GM21576 (cell line): ENCODE measurements around the gene GNAO1.
"Not testable (repeated sequence)": the region's sequence is repeated elsewhere in the genome, so short reads cannot be mapped to it uniquely, and the experiment has no call there.

Experiments used
- ATAC-seq: cut with Tn5 transposase; IDR thresholded peaks from one replicate; pipeline ENCODE4 v1.9.1; 2021; ENCODE audit warnings: mild to moderate bottlenecking, moderate library complexity; ENCODE audit not compliant: unreplicated experiment

GNAO1 gene

DNA sequence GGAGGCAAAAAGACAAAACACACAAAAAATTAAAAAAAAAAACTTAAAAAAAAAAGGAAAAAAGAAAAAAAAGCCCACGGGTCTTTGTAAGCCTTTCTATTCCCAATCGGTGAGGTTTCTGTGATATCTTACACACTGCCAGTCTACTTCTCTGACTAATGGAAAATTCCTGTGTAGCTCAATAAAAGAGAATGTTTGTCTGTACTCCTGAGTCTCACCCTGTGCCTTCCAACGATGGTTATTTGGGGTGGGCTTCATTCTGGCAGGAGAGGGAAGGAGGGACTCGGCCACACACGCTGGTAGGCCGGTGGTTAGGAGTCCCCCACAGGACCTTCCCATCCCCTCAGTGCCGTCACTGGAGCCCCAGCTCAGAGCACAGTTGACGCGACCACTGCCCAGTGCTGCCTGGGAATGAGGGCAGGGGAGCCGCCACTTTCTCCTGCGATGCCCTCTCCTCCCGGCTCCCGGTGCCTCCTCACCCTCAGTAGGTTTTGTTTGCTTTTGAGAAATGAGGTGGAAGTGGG is 166.0 kb downstream of the GNAO1 start:
- no peak for ATAC-seq

DNA sequence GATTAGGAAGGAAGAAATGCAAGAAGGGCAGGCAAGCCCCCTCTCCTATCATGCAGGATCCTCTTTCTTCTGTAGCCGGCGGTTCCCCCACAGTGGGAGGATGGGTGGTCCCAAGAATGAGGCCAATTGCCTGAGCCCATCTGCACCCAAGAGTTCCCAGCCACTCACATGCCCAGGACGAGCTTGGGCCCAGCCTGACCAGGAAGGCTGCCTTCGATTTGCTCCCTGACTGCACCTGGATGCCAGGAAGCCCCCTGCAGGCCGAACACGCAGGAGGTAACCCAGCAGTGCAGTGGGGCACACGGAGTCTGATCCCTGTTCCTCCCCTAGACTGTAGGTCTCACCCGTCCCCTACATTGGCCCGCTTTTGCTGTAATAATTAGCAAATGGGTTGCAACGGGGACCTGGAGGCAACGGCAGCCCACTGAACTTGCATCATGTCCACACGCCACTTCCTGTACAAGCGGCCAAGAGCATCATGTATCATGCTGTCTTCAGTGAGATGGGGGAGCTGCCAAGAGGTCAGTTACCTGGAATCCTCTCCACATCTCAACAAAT is 166.6 kb downstream of the GNAO1 start:
- no peak for ATAC-seq

DNA sequence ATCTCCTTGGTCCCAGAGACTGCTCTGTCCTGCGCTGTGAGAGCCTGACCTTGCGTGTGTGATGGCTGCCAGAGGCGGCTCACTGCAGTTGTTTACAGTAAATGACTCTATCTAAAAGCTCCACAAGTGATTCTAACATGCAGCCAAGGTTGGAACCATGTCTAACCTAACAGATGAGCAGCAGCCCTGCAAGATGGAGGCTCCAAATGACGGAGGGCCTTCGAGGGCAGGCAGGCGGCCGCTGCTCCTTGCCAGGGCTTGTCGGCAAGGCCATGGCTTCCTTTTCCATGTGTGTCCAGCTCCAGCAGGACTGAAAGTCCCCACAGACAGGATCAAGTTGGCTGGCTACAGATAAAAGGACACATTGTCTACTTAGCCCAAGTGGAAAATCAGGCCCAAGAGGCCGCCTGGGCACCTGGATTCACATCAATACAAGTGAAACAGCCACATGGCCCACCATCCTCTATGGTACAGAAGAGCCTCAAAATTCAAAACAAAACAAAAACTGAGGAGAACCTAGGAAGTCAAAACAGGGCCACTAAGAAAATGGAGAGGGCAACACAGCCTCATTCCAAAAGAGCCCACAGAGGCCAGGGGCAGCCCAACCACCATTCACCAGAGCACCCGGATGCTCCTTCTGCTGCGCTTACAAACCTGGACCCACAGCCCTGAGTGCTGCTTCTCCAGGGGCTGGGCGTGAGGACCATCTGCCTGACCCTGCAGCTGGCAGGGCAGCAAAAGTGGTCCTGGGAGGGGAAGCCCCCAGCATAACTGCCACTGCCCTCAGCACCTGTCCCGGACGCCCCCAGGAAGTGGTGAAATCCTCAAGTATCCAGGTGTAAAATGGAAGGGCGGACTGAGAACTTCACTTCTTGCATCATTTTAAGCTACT is 169.1 kb downstream of the GNAO1 start:
- ATAC-seq = no peak

DNA sequence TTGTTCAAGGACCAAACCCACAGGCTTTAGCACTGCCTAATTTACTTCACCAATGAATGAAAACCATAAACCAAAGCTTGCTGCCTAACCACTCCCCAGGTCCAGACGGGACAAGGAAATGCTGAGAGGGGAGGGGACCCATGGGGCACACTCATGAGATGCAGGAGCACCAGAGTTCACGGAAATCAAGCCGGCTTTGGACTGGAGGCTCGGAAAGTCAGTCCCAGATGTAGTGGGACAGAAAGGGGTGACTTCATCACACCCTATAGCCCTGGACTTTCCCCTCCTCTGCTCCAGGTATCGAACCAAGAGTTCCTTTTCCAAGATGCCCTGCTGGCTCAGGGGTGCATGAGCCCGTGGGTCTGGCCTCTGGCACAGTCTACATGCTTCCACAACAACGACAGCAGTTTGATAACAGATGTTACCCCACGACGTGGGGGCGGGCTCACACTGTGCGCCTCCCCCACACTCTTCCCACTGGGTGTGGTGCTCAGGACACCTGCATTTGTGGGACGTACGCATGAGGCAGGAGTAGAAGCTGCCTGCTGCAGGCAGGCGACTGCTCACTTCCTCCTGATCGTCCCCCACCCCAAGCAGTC is 170.9 kb downstream of the GNAO1 start:
- ATAC-seq = no peak

DNA sequence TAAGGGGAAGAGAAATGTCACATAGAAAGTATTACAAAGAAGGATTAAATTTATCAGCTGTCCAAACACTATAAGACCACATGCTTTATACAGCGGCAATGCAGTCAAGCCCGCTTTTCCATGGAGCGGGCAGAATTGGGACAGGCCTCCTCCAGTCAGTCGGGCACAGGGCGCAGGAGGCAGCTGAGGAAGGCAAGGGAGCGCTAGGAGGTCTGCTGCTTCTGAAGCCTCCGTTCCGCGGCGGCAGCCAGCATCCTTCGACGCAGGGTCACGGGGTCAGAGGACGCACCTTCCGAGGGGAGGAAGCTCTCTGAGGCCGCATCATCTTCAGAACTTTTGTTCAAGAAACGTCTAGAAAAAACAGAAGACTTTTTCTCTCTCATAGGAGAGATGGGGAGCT is 171.4 kb downstream of the GNAO1 start:
- no peak for ATAC-seq

DNA sequence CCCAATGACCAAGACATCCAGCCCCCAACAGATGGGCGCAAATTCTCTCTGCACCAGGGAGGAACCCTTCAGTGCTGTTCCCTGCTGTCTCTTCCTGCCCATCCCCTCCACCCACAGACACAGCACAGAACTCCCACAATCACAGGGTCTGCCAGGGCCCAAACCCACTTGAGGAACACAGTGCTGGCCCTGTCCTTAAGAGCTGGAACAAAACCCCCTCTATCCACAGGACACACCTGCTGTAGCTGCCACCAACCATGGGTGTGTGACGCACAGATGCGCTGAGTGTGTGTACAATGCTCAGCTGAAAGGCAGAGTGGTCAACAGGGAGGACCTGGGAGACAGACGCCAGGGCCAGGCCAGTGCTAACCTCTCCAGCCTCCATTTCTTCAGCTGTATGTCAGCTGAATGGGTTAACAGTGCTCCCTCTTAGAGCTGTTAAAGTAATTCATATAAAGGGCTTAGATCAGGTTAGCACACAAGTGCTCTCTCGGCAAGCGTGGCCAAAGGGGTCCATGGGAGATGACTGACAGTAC is 172.0 kb downstream of the GNAO1 start:
- no peak for ATAC-seq

DNA sequence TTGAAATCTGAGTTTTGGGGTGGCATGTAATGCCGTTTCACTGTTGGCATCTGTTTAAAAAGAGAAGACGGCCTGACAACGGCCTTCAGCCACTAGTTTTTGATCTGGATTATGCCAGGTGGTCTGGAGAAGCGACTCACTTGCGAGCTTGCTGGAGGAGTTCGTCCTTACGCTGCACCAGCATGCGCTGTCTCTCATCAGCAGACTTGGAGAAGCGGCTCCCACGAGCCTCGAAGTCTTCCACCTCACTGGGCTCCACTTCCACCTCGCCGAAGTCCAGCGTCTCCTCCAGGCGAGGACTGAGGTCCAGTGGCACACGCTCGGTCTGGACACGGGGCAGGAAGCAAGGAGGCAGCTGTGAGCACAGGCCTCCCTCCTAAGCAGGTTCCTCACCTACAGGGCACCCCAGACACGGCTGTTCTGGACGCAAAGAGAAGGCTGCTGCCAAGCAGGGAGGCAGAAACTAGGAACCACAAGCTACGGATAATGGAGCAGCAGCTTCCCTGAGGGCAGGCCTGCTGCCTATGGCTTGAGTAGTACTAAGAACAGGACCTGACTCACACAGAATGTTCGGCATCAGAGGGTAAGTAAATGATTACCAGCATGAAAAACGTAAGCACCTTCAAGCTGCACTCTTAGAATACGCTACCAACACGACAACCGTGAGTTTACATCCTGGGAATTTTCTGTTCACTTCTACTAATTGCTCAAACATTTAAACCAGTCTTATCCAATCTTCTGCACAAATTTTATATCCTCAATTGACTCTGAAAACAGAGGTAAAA is 172.7 kb downstream of the GNAO1 start:
- no peak for ATAC-seq

DNA sequence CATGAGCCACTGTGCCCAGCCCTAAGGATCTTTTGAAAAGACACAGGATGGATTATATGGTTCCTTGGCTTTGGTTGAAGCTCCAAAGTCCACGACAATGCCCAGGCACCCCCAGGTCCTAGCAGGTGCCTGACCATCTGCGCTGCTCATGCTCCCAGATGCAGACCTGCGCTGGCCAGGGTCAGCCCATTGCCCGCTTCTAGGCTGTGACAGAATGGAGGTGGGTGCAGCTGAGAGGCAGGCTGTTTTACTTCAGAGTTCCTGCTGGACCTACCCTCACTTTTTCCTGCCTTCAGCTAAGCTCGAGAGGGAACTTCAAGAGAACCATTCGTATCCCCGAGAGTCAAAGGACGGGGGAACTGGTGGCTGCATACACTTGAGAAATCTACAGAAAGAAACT is 173.6 kb downstream of the GNAO1 start:
- ATAC-seq = no peak

DNA sequence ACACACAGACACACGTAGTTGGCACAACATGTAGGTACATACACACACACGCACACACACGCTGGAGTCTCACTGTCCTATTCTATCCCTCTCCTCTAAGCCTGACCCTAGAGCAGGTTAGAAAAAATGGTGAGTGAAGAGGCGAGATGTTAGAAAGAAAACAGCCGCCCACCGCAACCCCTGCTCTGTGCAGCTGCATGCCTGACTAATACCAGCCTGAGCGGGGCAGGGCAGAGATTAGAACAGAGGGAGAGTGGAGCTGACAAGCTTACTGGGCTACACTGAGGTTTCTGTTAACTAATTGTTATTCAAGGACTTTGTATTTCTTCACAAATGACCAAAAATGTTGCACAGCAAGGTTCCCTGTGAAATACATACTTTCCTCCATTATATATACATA is 174.3 kb downstream of the GNAO1 start:
- ATAC-seq = no peak

DNA sequence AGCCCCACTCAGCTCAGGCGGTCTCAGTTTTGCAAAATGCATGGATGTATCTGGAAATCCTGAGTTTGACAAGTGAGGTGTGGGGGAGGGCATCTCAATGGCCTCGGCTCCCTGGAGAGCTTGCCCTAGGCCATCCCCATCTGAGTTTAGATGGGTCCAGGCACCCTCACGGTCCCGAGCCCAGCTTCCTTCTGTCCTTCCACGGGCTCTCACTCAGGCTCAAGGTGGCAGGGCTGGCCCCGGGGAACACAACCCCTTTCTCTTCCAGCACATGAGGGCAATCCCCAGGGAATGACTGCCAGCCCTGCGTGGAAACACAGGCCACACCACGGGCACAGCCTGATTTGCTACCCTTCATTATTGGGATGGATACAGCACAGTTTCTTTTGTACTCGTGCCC is 175.7 kb downstream of the GNAO1 start:
- ATAC-seq = no peak

DNA sequence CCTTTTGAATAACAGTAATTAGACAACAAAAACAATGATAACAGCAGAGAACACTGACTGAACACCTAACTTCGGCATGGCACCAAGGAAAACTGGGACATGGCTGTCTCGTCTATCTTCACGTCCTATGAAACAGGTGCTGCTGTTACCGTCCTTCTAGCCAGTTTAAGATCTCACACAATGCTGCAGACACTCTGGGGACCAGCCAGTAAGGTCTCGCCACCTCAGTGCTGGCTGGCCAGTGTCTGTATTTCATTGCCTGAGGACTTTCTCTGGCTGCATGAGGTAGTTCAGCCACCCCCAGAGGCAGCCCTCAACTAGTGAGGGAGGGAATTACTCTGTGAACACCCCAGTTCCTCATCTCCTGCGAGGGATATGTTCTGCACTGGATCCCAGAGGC is 176.5 kb downstream of the GNAO1 start:
- ATAC-seq = no peak

DNA sequence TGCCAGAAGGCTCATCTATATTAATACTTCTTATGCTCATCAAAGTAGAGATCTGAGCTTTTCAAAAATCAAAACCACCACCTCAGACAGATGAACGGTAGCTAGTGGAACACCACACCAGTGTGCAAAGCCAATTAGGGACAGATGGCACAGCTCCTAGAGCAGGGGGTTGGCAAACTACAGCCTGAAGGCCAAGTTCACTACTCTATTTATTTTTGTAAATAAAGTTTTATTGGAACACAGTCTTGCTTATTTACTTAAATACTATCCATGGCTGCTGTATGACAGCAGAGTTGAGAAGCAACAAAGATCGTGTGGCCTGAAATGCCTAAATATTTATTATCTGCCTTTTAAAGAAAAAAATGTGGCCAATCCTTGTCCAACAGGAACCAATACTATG is 177.3 kb downstream of the GNAO1 start:
- no peak for ATAC-seq

DNA sequence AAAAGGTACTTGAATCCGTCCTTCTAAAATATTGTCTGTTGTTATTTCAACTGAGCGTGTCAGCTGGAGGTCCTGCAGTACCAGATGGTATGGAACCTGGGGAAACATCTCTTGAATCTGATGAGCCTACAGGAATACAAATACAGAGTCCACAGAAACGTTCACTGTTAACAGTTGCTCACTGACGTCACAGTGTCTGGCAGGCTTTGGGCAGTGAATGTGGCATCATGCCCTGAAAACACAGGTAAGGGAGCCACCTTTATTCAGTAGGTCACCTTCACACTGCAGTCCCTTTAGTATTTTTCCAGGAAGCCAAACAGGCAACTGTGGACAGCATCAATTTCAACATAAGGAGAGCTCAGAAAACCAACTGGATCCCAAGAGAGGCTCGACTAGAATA is 177.9 kb downstream of the GNAO1 start:
- no peak for ATAC-seq

DNA sequence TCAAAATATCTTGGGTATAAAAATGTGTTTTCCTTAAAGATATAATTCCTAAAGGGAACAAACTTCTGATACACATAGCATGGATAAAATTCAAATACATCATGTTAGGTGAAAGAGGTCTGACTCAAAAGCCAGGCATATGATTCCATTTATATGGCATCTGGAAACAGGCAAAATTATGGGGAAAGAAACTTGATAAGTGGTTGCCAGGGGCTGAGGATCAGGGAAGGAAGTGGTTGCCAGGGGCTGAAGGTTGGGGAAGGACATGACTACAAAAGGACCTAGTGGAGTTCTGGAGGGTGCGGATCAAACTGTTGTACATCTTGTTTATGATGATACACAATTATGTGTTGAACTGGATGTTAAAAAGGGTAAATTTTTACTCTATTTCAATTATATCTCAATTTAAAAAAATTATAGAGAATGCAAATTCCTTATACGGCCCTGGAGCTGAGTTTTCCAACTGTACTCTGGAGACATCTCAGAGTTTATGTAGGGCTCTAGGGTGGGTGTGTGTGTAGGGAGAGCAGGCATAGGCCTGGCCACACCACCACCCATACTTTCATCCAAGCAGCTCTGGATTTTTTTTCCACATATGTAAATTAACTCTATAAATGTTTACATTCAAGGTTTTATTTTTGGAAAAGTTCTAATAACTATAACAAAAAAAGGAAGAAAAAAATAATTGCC is 179.0 kb downstream of the GNAO1 start:
- no peak for ATAC-seq

DNA sequence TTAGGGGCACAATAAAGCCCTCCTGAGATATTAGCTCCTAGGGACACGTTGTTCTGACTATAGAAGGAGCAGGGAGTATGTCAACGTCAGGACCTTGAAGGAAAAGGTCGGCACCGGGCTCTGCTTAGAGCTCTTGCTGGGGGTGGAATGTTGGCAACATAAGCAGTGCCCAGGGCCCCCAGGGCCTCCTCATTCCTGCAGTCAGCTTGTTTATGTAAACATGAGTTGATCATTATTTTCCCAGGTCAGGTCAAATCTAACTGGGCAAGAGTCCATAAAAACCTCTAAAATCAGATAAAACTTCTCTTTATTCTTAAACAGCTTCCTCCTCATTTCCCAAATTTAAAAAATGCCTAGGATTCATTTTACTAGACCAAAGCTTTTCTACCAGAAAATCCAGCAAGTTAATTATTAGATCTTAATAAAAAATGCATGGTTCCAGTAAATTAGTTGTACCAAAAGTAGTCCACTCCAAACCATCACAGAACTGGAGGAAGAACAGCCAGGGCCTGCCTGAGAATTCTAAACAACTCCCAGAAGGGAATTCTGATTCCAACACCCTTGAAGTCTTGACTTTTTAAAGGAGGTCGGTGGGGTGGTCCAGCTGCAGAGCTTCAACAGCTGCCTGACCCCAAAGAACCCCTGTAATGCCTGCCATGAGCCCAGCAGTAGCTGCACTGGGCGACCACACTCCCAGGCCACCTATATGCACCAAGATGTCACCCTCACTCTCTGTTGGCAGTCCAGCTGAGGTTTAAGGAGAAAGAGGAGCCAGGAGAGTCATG is 179.8 kb downstream of the GNAO1 start:
- ATAC-seq = no peak

DNA sequence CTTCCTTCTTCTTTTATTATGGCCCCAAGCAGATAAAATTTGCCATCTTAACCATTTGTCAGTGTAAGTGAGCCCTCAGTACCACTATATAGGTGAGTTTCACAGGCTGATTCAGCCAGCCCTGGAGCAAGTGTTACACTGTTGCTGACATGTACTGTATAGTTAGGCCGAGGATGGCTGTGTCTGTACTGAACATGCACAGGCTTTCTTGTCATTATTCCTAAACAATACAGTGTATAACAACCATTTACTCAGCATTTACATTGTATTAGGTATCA is 180.3 kb downstream of the GNAO1 start:
- ATAC-seq = no peak

DNA sequence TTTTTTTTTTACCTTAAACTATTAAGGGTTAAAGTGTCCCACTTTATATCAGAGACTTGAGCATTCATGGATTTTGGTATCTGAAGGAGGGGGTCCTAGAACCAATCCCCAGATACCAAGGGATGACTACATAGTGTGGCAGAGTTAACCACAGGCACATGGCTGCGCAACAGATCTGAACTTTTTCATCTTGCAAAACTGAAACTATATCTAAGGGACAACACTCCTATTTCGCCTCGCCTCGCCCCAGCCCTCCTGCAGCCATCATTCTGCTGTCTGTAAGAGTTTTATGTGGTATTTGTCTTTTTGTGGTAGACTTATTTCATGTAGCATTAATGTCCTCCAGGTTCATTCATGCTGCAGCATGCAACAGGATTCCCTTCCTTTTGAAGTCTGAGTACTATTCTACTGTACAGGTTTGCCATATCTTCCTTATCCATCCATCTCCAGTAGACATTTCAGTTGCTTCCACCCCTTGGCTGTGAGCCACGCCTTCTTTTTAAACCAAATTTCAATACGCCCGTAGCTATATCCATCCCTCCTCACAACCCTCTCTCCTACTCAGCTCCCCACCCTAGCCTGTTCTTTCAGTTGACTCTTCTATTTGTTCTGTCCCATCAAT is 180.8 kb downstream of the GNAO1 start:
- ATAC-seq = no peak

DNA sequence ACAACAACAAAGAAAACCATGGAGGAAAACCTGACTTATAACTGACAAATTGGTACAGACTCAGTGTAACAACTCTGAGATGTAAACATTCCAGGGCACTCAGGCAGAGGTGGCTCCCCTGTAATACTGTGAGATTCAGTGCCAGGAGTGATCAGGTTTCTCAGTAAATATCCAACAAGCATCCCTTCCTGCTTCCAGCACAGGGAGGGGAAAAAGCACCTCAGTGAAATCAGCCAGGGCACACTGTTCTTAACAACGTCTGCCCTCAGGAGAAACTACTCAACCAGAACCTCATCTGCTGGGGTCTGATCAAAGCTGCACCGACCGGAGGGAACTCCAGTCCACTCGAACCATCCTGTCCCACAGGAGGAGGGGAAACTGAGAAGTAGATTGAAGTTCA is 181.7 kb downstream of the GNAO1 start:
- ATAC-seq = no peak

DNA sequence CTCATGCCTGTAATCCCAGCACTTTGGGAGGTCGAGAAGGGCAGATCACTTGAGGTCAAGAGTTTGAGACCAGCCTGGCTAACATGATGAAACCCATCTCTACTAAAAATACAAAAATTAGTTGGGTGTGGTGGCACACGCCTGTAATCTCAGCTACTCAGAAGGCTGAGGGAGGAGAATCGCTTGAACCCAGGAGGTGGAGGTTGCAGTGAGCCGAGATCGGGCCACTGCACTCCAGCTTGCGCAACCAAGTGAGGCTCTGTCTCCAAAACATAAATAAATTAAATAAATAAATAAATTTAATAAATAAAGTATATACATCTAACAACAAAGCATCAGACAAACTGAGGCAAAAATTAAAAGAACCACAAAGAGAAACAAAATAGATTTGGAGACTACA is 184.5 kb downstream of the GNAO1 start:
- not testable (repeated sequence) for ATAC-seq
